HG02885 (cell line): ENCODE data around the gene GSAP.

Experiments
- ATAC-seq: cut with Tn5 transposase; IDR thresholded peaks from one replicate; pipeline ENCODE4 v1.9.1; 2021; ENCODE audit warnings: mild to moderate bottlenecking; ENCODE audit not compliant: unreplicated experiment, poor library complexity

The GSAP gene

GRCh38 chr7:77331938-77332695 is 84.0 kb downstream of the GSAP start:
- peak; percentile 75 for ATAC-seq

DNA sequence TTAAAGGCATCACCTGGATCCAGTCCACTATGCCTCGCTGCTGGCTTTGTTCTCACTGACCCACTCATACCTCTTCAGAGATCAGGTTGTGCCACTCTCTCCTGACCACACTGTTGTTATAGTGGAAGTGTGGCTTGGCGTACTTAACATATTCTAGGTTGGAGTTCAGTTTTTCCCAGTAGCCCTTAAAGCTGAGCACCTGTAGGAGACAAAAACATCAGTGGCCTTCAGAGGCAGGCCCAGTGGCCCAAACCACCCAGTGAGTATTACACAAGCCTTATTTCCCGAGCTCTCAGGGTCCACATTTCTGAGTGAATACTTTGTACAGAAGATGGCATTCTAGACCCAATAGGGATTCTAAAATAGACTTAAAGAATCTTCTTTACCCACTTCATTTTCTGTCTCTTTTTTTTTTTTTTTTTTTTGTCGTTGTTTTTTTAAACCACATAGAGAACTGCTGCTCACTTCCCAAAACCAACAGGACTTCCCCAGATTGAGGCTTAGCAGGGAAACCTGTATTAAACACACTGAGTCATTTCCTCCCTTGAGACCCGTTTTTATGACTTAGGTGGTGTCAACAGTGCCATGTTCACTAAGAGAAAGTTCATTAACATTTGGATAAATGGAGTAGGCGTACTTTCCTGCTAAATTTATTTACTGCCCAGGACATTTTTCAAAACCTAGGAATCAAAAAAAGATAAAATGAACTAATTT is 85.8 kb downstream of the GSAP start:
- ATAC-seq = peak; percentile 66

- ATAC-seq = peak; percentile 3
These were observed 86.5 kb downstream of the GSAP start for GRCh38 chr7:77329466-77330168.

- ATAC-seq = no peak
These were observed 87.5 kb downstream of the GSAP start for GRCh38 chr7:77328669-77329068.

DNA sequence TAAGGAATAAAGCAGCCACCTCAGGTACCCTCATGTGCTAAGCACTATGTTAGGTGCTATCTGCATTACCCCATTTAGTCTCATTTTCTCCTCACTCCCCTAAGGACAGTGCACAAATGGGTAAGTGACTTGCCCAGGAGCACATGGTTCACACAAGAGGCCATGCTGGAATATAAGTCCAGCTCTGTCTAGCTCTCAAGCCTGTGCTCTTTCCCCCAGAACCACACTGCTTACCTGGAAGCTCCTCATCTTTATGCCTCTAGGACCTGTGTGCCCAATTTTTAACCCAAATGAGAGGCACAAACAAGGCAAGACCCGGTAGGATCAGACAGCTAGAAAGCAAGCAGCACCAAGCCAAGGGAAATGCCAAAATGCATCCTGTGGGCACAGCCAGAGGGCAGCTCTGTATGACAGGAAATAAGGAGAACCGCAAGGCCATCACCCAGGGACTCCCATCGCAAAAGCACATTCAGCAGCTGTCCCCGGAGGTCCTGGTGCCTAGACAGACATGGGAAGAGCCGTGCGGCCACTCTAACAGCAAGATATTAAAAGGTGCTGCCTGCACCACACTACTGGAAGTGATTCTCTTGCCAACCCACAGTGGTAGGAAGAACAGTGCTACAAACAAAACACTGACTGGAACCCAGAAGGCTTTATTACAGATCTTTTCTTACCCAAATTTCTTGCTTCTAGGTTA is 88.1 kb downstream of the GSAP start:
- ATAC-seq = no peak

GRCh38 chr7:77327067-77327931 is 88.8 kb downstream of the GSAP start:
- no peak for ATAC-seq

DNA sequence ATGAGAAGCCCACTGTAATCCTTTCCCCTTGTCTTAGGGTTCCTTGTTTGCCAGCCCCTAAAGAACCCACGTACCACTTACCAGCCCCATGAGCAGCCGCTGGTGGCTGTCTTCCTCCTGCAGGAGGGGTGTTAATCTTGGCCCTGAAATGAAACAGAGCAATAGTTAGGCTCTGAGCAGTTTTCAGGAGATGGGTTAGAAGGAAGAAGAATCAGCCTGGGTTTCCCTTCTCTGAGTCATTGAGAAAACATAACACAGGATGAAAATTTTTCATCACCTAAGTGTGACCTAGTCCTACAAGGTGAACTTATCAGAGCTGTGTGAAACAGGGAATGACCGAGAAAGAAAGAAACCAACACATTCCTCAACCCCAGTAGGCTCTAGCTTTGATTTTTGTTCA is 90.0 kb downstream of the GSAP start:
- ATAC-seq = no peak

GRCh38 chr7:77321300-77321699 is 94.8 kb downstream of the GSAP start:
- ATAC-seq = no peak

- no peak for ATAC-seq
These were observed 95.4 kb downstream of the GSAP start for GRCh38 chr7:77320714-77321113.

GRCh38 chr7:77320137-77320536 is 96.0 kb downstream of the GSAP start:
- ATAC-seq = no peak

- no peak for ATAC-seq
These were observed 98.1 kb downstream of the GSAP start for GRCh38 chr7:77318019-77318418.

DNA sequence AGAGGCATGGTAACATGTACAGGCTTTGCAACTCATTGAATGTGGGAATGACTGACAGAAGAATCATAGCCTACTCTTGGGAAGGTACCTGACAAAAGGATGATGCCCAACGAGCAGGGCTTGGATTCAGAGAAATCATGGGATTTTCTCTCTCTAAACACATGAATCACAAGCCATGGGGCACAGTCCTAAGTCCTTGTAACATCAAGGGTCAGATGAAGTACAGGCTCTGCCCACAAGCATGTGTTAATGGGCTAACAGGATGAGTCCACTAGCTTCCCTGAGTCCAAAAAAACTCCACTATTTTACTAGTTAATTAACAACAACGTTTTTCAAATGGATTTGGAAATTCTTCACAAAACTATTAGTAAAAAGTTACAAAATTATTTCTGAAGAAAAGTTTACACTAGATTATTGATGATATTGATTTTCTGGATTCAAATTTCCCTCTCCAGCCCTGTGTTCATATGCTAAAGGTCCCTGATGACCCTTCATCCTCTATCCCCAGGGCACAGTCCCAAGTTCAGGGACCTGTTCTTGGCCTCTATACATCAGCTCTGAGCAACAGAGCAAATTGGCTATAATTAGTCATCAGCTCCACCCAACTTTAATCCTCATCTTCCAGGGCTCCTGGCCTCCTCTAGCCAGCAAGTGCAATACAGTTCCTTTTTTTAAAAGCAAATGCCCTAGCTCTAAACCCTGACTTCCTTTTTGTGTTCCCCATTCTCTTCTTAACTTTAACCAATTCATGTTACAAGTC is 99.8 kb downstream of the GSAP start:
- no peak for ATAC-seq

DNA sequence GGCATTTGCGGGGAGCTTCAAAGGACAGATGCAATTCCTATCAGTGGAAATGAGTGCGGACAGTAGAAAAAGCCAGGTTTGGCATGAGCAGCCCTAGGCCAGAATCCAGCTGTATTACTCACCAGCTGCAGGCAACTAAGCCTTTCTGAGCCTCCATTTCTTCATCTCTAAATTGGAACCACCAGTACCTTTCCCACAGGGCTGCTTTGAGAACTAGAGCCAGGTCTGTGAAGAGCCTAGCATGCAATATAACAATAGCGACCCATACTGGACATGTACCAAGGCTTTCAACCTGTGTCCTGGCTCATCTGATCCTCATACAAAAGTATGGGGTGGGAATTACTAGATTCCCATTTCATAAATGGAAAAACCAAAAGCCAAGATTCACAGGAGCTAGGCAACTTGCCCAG is 101.0 kb downstream of the GSAP start:
- ATAC-seq = no peak

- no peak for ATAC-seq
These were observed 102.2 kb downstream of the GSAP start for GRCh38 chr7:77313876-77314480.

DNA sequence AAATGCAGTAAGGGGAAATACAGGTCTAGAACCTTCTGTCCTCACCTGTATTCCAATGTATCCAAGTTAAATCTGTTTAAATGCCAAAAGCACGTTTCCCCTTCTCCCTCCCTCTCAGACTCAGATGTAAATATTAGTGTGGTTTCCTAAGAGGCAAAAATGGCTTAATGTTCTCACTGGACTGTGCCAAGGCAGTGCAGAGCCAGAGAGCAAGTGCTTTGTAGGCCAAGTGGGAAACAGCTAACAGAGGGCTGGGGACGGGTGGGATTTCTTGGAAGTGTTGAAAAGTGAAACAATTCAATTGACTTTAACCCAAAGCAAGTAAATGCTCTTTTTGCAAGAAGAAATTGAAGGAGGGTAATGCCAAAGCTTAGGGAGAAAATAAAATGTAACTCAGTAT is 103.1 kb downstream of the GSAP start:
- ATAC-seq = no peak

DNA sequence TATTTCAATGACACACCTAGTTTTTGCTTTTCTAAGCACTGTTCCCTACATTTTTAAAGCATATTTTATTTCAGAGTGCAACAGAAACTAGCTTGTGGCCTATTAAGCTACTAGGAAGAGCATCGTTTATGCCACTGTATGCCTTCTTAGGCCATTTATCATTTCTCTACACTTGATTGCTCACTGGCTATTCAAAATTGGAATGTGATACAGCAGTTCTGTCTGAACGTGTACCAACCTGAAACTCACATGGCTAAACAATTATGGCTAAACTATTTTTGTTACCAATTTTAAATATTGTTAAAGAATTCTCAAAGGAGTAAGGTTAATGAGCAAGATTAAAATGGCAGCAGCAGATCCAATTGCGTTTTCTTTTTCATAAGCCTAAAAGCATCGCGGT is 105.2 kb downstream of the GSAP start:
- no peak for ATAC-seq

DNA sequence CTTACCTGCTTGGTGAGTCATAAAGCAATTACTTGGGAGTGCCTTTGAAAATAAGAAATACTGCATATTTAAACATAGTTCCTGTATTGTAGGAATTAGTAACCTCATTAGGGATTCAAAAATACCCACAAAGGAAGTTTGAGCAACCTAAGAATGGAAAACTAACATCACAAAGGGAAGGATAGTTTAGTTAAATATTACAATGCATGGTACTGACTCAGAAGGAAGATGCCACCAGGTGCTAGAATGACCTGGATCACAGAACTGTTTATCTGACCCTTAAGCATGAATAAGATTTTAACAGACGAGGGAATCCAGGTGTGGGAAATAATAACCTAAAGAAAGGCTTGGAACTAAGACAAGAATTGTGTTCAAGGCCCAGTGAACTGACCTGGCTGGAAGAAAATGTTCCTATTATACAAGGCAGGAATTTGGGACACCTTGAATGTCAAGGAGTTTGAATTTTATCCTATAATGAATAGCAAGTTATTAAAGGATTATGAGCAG is 106.4 kb downstream of the GSAP start:
- ATAC-seq = no peak

GRCh38 chr7:77308792-77309191 is 107.4 kb downstream of the GSAP start:
- ATAC-seq = no peak
